Fibroblast of the aortic adventitia (primary cell): Measurements from ENCODE around the gene DENND11. TPM values are rescaled to one million over a fixed set of nuclear protein-coding genes. Genes with fewer than 3 reads are reported as not detected.

Source experiments
- DNase-seq: peaks from one replicate; pipeline ENCODE4 v3.0.0-alpha.2; 2010; ENCODE audit warnings: low read depth
- H3K4me3 ChIP-seq: 2 replicates; pipeline ENCODE4 v1.5.1; 2011; ENCODE audit warnings: low read depth, mild to moderate bottlenecking, control low read depth, low read length, moderate library complexity
- small RNA-seq: library from RNA; depleted of rRNA; stranded (forward); fragments of <200 nt; gene quantifications from one replicate; pipeline ENCODE3, GENCODE V24; 2012
- total RNA-seq: library from RNA; depleted of rRNA; stranded (reverse); fragments of >200 nt; gene quantifications from 2 replicates; pipeline ENCODE4 v1.2.3, GENCODE V29; 2012; ENCODE audit warnings: low replicate concordance
- TF ChIP-seq, protein P1 (sequence below): IDR thresholded peaks from 2 replicates; pipeline ENCODE4 v1.5.1; 2011; ENCODE audit warnings: mild to moderate bottlenecking, low read length, control low read depth, inconsistent platforms; ENCODE audit not compliant: insufficient read depth

DENND11 gene
- total RNA-seq, 1 donor = 7.6 TPM

DNA sequence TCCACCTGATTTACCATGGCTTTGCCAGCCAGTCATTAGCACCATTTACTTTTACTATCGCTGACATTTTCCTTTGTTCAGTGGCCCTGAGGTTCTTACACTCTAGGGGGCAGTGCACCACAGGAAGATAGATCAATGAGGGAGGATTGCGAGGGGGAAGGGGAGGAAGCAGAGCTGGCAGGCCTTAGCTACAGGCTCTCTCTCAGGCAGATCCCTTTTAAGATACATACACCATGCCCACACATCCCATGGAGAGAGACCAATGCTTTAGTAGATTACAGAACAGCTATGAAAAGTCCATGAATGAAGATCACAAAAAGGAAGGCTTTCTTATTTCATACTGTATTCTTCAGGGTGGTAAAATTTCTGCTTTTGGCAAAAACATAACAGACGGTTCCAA is 47.4 kb downstream of the DENND11 start:
- no peak overlapping the region for H3K4me3 ChIP-seq
- peak; percentile 73 for DNase-seq
- TF ChIP-seq, protein P1, sequence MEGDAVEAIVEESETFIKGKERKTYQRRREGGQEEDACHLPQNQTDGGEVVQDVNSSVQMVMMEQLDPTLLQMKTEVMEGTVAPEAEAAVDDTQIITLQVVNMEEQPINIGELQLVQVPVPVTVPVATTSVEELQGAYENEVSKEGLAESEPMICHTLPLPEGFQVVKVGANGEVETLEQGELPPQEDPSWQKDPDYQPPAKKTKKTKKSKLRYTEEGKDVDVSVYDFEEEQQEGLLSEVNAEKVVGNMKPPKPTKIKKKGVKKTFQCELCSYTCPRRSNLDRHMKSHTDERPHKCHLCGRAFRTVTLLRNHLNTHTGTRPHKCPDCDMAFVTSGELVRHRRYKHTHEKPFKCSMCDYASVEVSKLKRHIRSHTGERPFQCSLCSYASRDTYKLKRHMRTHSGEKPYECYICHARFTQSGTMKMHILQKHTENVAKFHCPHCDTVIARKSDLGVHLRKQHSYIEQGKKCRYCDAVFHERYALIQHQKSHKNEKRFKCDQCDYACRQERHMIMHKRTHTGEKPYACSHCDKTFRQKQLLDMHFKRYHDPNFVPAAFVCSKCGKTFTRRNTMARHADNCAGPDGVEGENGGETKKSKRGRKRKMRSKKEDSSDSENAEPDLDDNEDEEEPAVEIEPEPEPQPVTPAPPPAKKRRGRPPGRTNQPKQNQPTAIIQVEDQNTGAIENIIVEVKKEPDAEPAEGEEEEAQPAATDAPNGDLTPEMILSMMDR = peak; percentile 74

DNA sequence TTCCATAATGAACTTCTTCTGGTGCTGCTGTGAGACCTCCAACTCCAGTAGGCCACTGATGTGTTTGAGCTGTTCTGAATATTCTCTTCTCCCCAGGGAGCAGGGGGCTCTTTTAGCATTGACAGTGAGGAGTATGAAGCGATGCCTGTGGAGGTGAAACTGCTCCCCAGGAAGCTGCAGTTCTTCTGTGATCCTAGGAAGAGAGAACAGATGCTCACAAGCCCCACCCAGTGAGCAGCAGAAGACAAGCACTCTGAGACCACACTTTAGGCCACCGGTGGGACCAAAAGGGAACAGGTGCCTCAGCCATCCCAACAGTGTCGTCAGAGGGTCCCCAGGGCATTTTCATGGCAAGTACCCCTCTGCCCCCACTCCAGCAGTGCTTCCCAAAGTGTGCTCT is 49.3 kb downstream of the DENND11 start:
- no peak for DNase-seq
- H3K4me3 ChIP-seq = no peak overlapping the region
- TF ChIP-seq, protein P1 = no peak

Small RNAs within 50 kb of the gene (small RNA-seq; reads per million reads assigned to genes)
- not detected for gene RNU1-82P

Other genes with a start within 250 kb of the DENND11 start
- gene AGK, start 150.8 kb downstream of the DENND11 start, total RNA-seq = 28.1 and 28.7 TPM in 2 replicates
- gene WEE2, start 6.2 kb upstream of the DENND11 start, total RNA-seq = under 0.01 TPM in 1 of 2 replicates, not detected in the other
- 122 and 148 TPM in 2 replicates for gene SSBP1, start 36.2 kb upstream of the DENND11 start, total RNA-seq
- gene TAS2R3, start 61.9 kb upstream of the DENND11 start, total RNA-seq = 1.2 and 2.5 TPM in 2 replicates
- 2.3 and 4.5 TPM in 2 replicates for gene TAS2R4, start 74.5 kb upstream of the DENND11 start, total RNA-seq
- 1.4 TPM in 1 of 2 replicates, not detected in the other for gene TAS2R5, start 88.1 kb upstream of the DENND11 start, total RNA-seq
- gene PRSS37, start 139.3 kb upstream of the DENND11 start, total RNA-seq = not detected in 2 replicates
- not detected in 2 replicates for gene OR9A4, start 214.2 kb upstream of the DENND11 start, total RNA-seq
- not detected in 2 replicates for gene CLEC5A, start 244.8 kb upstream of the DENND11 start, total RNA-seq